HL-60 (cell line): Measurements from ENCODE around the gene PTPRG.

Experiments used
- DNase-seq, 2 experiments: peaks; one replicate each; pipeline ENCODE4 v3.0.0-alpha.2; 2010 to 2020; ENCODE audit warnings: low read depth in 1 of 2, low spot score in 1 of 2
- H3K27ac ChIP-seq: fragments of 250-450 bp; sonication (Bioruptor Pico); replicated peaks from 2 replicates; pipeline ENCODE4 v1.5.1; 2020; ENCODE audit warnings: mild to moderate bottlenecking, moderate library complexity
- H3K27me3 ChIP-seq: fragments of 250-450 bp; sonication (Bioruptor Pico); 2 replicates; pipeline ENCODE4 v1.5.1; 2021; ENCODE audit warnings: mild to moderate bottlenecking, moderate library complexity; ENCODE audit not compliant: insufficient read depth, poor library complexity, severe bottlenecking
- H3K4me3 ChIP-seq: replicated peaks from 2 replicates; pipeline ENCODE4 v1.5.1; 2011; ENCODE audit warnings: mild to moderate bottlenecking, control low read depth, low read length; ENCODE audit not compliant: insufficient read depth
- GABPA ChIP-seq: IDR thresholded peaks from 2 replicates; pipeline ENCODE4 v1.6.1; 2012; ENCODE audit warnings: low read depth
- POLR2AphosphoS5 ChIP-seq: IDR thresholded peaks from 2 replicates; pipeline ENCODE4 v1.6.1; 2012; ENCODE audit warnings: low read depth
- SPI1 ChIP-seq: IDR thresholded peaks from 2 replicates; pipeline ENCODE4 v1.6.1; 2012; ENCODE audit warnings: low read depth, mild to moderate bottlenecking, borderline replicate concordance
- TF ChIP-seq, protein P1 (sequence below): IDR thresholded peaks from one replicate; pipeline ENCODE4 v1.5.1; 2011; ENCODE audit warnings: low read length, control low read depth, inconsistent platforms; ENCODE audit not compliant: insufficient read depth
- TF ChIP-seq, protein P2 (sequence below): IDR thresholded peaks from 2 replicates; pipeline ENCODE4 v1.6.1; 2012; ENCODE audit warnings: low read depth; ENCODE audit not compliant: insufficient replicate concordance

The PTPRG gene

DNA sequence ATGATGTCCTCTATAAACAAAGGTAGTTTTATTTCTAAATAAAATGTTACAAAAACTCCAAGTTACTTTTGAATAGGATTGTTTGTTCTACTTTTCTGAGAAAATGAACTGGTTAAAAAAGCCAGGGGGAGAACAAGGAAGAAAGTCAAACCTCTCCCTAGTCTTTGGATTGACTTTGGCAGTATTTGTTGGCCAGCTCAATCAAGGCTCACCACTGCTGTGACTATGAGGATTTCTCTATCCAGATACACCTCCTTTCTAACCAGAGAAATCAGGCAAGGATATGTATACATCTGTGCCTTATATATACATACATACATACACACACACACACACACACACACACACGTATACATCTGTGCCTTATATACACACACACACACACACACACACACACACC, 704.2 kb downstream of the PTPRG start:
- H3K4me3 ChIP-seq: no peak overlapping the region
- DNase-seq: no peak
- no peaks in the 10 kb centered on the region for H3K27me3 ChIP-seq
- H3K27ac ChIP-seq: no peak overlapping the region
- TF ChIP-seq, protein P1, sequence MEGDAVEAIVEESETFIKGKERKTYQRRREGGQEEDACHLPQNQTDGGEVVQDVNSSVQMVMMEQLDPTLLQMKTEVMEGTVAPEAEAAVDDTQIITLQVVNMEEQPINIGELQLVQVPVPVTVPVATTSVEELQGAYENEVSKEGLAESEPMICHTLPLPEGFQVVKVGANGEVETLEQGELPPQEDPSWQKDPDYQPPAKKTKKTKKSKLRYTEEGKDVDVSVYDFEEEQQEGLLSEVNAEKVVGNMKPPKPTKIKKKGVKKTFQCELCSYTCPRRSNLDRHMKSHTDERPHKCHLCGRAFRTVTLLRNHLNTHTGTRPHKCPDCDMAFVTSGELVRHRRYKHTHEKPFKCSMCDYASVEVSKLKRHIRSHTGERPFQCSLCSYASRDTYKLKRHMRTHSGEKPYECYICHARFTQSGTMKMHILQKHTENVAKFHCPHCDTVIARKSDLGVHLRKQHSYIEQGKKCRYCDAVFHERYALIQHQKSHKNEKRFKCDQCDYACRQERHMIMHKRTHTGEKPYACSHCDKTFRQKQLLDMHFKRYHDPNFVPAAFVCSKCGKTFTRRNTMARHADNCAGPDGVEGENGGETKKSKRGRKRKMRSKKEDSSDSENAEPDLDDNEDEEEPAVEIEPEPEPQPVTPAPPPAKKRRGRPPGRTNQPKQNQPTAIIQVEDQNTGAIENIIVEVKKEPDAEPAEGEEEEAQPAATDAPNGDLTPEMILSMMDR: no peak
- TF ChIP-seq, protein P2, sequence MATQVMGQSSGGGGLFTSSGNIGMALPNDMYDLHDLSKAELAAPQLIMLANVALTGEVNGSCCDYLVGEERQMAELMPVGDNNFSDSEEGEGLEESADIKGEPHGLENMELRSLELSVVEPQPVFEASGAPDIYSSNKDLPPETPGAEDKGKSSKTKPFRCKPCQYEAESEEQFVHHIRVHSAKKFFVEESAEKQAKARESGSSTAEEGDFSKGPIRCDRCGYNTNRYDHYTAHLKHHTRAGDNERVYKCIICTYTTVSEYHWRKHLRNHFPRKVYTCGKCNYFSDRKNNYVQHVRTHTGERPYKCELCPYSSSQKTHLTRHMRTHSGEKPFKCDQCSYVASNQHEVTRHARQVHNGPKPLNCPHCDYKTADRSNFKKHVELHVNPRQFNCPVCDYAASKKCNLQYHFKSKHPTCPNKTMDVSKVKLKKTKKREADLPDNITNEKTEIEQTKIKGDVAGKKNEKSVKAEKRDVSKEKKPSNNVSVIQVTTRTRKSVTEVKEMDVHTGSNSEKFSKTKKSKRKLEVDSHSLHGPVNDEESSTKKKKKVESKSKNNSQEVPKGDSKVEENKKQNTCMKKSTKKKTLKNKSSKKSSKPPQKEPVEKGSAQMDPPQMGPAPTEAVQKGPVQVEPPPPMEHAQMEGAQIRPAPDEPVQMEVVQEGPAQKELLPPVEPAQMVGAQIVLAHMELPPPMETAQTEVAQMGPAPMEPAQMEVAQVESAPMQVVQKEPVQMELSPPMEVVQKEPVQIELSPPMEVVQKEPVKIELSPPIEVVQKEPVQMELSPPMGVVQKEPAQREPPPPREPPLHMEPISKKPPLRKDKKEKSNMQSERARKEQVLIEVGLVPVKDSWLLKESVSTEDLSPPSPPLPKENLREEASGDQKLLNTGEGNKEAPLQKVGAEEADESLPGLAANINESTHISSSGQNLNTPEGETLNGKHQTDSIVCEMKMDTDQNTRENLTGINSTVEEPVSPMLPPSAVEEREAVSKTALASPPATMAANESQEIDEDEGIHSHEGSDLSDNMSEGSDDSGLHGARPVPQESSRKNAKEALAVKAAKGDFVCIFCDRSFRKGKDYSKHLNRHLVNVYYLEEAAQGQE: no peak
- TF ChIP-seq GABPA (no peak), POLR2AphosphoS5 (no peak), SPI1 (no peak)

GRCh38 chr3:62266668-62267283, 705.4 kb downstream of the PTPRG start:
- TF ChIP-seq, protein P1: no peak
- TF ChIP-seq GABPA (no peak), SPI1 (no peak), POLR2AphosphoS5 (no peak)
- TF ChIP-seq, protein P2: no peak
- Histone ChIP-seq H3K27ac (no peak overlapping the region), H3K4me3 (no peak overlapping the region), H3K27me3 (no peaks in the 10 kb centered on the region)
- no peak for DNase-seq

DNA sequence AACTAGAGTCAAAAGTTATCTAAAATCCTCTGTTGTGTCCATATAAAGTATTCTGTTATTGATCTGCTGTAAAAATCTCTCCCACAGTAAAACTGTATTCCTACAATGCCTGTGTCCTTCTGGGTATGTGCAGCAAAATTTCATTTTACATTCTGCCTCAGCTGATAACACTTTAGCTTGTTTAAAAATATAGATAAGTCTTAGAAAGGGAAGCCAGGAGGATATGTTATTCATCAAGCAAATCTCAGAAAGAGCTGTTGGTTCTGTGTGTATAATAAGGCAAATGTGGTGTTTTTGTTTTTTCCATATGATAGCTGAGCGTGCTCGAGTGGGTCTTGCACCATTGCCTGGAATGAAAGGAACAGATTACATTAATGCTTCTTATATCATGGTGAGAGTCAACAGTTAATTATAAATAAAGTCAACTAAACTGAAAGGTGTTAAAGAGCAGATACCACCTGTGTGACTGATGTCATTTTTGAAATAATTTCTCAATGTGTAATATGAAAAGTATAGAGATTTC, 715.3 kb downstream of the PTPRG start:
- H3K4me3 ChIP-seq: no peak overlapping the region
- H3K27ac ChIP-seq: no peak overlapping the region
- H3K27me3 ChIP-seq: peaks cover 4% of the 10 kb centered on the region
- DNase-seq: no peak
- TF ChIP-seq SPI1 (no peak), POLR2AphosphoS5 (no peak), GABPA (no peak)
- TF ChIP-seq, protein P2: no peak
- TF ChIP-seq, protein P1: no peak
